Spleen (tissue), 11 donors: ENCODE results near the gene USP15. TPM values are rescaled to one million over a fixed set of nuclear protein-coding genes. Genes with fewer than 3 reads are reported as not detected.

Experiments
- DNase-seq: peaks from one replicate; pipeline ENCODE4 v3.0.0-alpha.2; 2020
- H3K27ac ChIP-seq, 8 donors: fragments of 200-600 bp; sonication (generic) in 7 of 8; 1 replicate in 4 of 8; 2 replicates in 4 of 8; pipeline versions ENCODE4 v1.5.0 to v1.8.0; 2016 to 2021; ENCODE audit warnings: inconsistent platforms in 4 of 8, mild to moderate bottlenecking in 4 of 8, moderate library complexity in 1 of 8
- H3K27me3 ChIP-seq, 7 donors: fragments of 200-600 bp; sonication (generic) in 6 of 7; replicated peaks in 1 of 7; 1 replicate in 4 of 7; 2 replicates in 3 of 7; pipeline versions ENCODE4 v1.5.0 to v1.8.0; 2016 to 2021; ENCODE audit warnings: inconsistent platforms in 3 of 7, mild to moderate bottlenecking in 1 of 7
- H3K36me3 ChIP-seq, 6 donors: fragments of 200-600 bp; sonication (generic) in 5 of 6; 1 replicate in 4 of 6; 2 replicates in 2 of 6; pipeline versions ENCODE4 v1.5.0 to v1.8.0; 2016 to 2021; ENCODE audit warnings: inconsistent platforms in 2 of 6
- H3K4me1 ChIP-seq, 6 donors: fragments of 200-600 bp; sonication (generic) in 5 of 6; 1 replicate in 3 of 6; 2 replicates in 3 of 6; pipeline versions ENCODE4 v1.5.0 to v1.8.0; 2016 to 2021; ENCODE audit warnings: inconsistent platforms in 3 of 6
- H3K4me3 ChIP-seq, 8 donors: fragments of 200-600 bp; sonication (generic) in 7 of 8; 1 replicate in 4 of 8; 2 replicates in 4 of 8; pipeline versions ENCODE4 v1.5.0 to v1.8.0; 2016 to 2021; ENCODE audit warnings: inconsistent platforms in 4 of 8, mild to moderate bottlenecking in 4 of 8, moderate library complexity in 2 of 8
- H3K9me3 ChIP-seq, 8 donors: fragments of 200-600 bp; sonication (generic) in 7 of 8; 1 replicate in 4 of 8; 2 replicates in 4 of 8; pipeline versions ENCODE4 v1.5.0 to v1.8.0; 2016 to 2021; ENCODE audit warnings: inconsistent platforms in 4 of 8
- POLR2A ChIP-seq, 3 donors: fragments of 450-650 bp; IDR thresholded peaks; one replicate each; pipeline ENCODE4 v1.5.1; 2017; ENCODE audit warnings: antibody characterized with exemption in 3 of 3, mild to moderate bottlenecking in 1 of 3
- POLR2AphosphoS5 ChIP-seq, 3 donors: sonication (generic); formaldehyde crosslinking; IDR thresholded peaks; one replicate each; pipeline ENCODE4 v1.5.1; 2017; ENCODE audit warnings: antibody characterized with exemption in 3 of 3
- WGBS, 5 donors: extraction: QIAGEN DNeasy Blood & Tissue Kit in 3 of 5; methylation state at CpG; one replicate each; pipeline versions ENCODE4 v1.1.5 to v1.1.7; 2013 to 2018; 5-methylcytosine and 5-hydroxymethylcytosine counted together
- intact Hi-C: fragments of 100-400 bp; cut with DNase I; formaldehyde crosslinking; loops from one replicate; pipeline ENCODE4 v1.15.0; 2023; ENCODE audit warnings: low total_unique reads
- polyA plus RNA-seq, 3 donors: library from polyadenylated mRNA; stranded (reverse); fragments of 200-250 nt; gene quantifications; one replicate each; pipeline ENCODE4 v1.2.1, GENCODE V29; 2013
- total RNA-seq, 7 donors: library from RNA; depleted of rRNA in 3 of 7; stranded (reverse); fragments of >200 nt in 3 of 7; fragmentation: NEBNext Ultra II Directional in 4 of 7; extraction: Animal tissue kit (Norgen Biotek cat#: 25700) in 4 of 7; gene quantifications; one replicate each; pipeline versions ENCODE4 v1.1.0 to v1.2.1, GENCODE V29; 2016 to 2021
- TF ChIP-seq, protein P1 (sequence below), 11 experiments: fragments of 200-600 bp in 7 of 11; fragments of 450-650 bp in 4 of 11; sonication (generic) in 4 of 11; IDR thresholded peaks in 8 of 11; conservative IDR thresholded peaks in 3 of 11; 1 replicate in 7 of 11; 2 replicates in 4 of 11; pipeline versions ENCODE4 v1.4.0 to v1.8.0; 2016 to 2021; ENCODE audit warnings: antibody characterized with exemption in 11 of 11, inconsistent platforms in 4 of 11, mild to moderate bottlenecking in 1 of 11
- donor health status: healthy with polysubstance abuse.
- donor health status: DM: no; HTN: no; CAD: no; lungs with moderate emphysema.
- donor health status: DM: no; HTN: no; CAD: no.
- donor health status: Bipolar disorder and iron deficiency.
- donor health status: healthy.
- donor health status: DM: no; HTN: no; CAD: no.
- donor health status: DM: yes; HTN: yes; CAD: no.

The USP15 gene
- total and polyA plus RNA-seq, 10 donors, result 65.3 to 288 (median 162) TPM

DNA sequence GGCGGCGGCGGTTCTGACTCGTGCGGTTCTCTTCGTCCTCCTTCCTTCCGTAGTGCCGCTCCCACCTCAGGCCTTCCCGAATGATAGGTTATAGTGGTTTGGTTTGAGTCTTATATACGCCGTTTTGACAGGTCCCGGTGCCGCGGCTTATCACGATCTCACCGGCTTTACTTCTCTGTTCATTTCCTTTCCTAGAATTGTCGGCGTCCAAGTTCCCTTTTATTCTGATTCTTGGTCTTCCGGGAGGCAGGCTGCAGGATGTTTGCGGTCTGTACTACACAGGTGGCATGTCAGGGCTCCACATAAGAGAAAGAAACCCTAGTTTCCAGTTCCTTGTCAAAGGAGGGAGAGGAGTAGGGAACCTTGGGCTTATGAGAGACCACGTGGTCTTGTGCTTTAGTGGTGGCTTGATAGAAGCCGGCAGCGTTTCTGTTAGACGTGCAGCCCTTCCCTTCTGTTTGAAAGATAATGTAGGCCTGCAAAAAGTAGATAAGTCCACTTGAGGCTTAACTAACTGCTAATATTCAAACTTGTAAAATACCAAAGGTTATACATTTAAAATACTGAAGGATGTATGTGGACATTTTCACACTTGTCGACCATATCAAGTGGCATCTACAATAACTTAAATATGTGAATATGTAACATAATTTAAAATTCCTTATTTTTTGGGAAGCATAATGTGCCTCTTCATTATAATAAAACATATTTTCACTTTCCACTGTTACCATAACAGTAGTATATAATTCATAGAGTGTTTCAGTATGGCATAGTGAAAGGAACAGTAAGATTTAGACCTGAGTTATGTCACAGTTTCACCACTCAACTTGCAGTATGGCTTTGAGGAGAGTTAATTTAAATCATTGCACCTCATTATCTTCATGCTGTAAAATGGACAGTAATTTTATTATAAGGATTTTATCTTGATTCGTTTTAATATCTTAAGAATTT is 804 bp downstream of the USP15 start:
- peak overlapping the region; percentile 84 to 99 (median 94) for H3K4me3 ChIP-seq
- H3K36me3 ChIP-seq, result no peaks in the 10 kb centered on the region
- intact Hi-C loops, result no loop called here
- no peaks in the 10 kb centered on the region for H3K9me3 ChIP-seq
- WGBS, 5 donors, result 1 to 2% (median 2%) methylated on average over 23 to 26 of the region's 26 CpGs
- peaks cover 44 to 87% (median 66%) of the 10 kb centered on the region in 6 donors for H3K4me1 ChIP-seq
- DNase-seq, result no peak
- no peak for TF ChIP-seq POLR2A (IDR thresholded peaks at IDR 0.05)
- peak in 1 of 3 donors; percentile 91 for TF ChIP-seq POLR2AphosphoS5 (IDR thresholded peaks at IDR 0.05)
- H3K27me3 ChIP-seq, result no peaks in the 10 kb centered on the region
- H3K27ac ChIP-seq, result peak overlapping the region; percentile 94 to 99 (median 98)

DNA sequence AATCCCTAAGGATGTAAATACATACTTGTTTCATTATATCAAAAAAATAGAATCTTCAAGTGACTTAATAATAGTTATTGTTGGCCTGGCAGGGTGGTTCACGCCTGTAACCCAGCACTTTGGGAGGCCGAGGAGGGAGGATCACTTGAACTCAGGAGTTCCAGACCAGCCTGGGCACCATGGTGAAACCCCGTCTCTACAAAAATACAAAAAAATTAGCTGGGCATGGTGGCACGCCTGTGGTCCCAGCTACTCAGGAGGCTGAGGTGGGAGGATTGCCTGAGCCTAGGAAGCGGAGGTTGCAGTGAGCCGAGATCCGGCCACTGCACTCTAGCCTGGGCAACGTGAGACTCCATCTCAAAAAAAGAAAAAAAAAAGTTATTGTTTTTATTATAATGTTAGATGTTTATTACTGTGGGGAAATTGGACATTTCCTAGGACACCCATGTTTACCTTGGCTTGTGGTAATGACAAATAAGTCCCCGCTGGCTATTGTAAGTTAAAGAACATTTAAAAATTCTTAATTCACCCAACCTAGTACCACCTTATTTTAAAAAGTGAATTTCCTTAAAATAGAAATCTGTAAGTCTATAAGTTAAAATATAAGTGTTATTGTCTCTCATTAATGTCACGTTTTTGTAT is 1.8 kb downstream of the USP15 start:
- H3K4me1 ChIP-seq, result peaks cover 52 to 87% (median 70%) of the 10 kb centered on the region in 6 donors
- intact Hi-C loops, result no loop called here
- no peak for DNase-seq
- no peak for TF ChIP-seq POLR2A (IDR thresholded peaks at IDR 0.05)
- WGBS, 5 donors, result 63 to 72% (median 69%) methylated on average over 10 of the region's 10 CpGs
- peak overlapping the region in 7 of 8 donors; percentile 39 to 99 (median 98) for H3K27ac ChIP-seq
- no peaks in the 10 kb centered on the region for H3K36me3 ChIP-seq
- H3K9me3 ChIP-seq, result no peaks in the 10 kb centered on the region
- no peaks in the 10 kb centered on the region for H3K27me3 ChIP-seq
- H3K4me3 ChIP-seq, result peak overlapping the region in 7 of 8 donors; percentile 88 to 99 (median 94)

DNA sequence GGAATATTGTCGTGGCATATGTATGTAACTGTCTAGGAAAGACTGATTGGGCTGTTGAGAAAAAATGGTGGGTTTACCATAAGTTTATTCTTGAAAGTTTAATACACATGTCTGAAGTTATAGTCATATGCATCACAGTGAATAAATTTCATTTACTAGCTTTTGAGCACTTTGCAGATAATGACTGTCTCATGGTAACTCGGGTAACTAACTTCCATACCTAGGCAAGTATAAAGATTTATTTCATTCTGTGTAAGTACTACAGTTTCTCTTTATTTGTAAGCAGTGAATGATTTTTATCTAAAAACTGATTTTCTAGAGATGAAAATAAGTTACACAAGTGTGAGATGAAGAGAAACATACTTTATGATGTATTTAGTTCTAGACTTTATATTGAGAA is 3.0 kb downstream of the USP15 start:
- peaks cover 64 to 87% (median 79%) of the 10 kb centered on the region in 6 donors for H3K4me1 ChIP-seq
- TF ChIP-seq, protein P1, sequence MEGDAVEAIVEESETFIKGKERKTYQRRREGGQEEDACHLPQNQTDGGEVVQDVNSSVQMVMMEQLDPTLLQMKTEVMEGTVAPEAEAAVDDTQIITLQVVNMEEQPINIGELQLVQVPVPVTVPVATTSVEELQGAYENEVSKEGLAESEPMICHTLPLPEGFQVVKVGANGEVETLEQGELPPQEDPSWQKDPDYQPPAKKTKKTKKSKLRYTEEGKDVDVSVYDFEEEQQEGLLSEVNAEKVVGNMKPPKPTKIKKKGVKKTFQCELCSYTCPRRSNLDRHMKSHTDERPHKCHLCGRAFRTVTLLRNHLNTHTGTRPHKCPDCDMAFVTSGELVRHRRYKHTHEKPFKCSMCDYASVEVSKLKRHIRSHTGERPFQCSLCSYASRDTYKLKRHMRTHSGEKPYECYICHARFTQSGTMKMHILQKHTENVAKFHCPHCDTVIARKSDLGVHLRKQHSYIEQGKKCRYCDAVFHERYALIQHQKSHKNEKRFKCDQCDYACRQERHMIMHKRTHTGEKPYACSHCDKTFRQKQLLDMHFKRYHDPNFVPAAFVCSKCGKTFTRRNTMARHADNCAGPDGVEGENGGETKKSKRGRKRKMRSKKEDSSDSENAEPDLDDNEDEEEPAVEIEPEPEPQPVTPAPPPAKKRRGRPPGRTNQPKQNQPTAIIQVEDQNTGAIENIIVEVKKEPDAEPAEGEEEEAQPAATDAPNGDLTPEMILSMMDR (IDR thresholded peaks at IDR 0.05 in 8 of 11, conservative IDR thresholded peaks at IDR 0.05 in 3 of 11), result no peak
- TF ChIP-seq POLR2AphosphoS5 (IDR thresholded peaks at IDR 0.05) (no peak), POLR2A (IDR thresholded peaks at IDR 0.05) (no peak)
- peak overlapping the region in 6 of 8 donors; percentile 3 to 99 (median 70) for H3K27ac ChIP-seq
- intact Hi-C loops, result no loop called here
- no peaks in the 10 kb centered on the region for H3K27me3 ChIP-seq
- peak overlapping the region in 2 of 8 donors; percentile 96 to 99 for H3K4me3 ChIP-seq
- H3K36me3 ChIP-seq, result no peaks in the 10 kb centered on the region
- H3K9me3 ChIP-seq, result no peaks in the 10 kb centered on the region
- 55 to 64% (median 61%) methylated on average over 2 of the region's 2 CpGs for WGBS, 5 donors
- no peak for DNase-seq

DNA sequence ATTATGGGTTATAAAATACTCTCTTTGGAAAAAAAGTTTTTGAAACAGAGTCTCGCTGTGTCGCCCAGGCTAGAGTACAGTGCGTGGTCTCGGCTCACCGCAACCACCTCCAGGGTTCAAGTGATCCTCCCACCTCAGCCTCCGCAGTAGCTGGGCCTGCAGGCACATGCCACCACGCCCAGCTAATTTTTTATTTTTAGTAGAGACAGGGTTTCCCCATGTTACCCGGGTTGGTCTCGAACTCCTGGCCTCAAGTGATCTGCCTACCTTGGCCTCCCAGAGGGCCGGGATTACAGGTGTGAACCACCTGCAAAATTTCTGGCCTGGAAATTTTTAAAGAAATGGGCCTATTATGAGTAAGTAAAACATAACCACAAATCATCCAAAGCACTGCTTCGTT is 3.8 kb downstream of the USP15 start:
- intact Hi-C loops, result no loop called here
- Histone ChIP-seq H3K4me3 (peak overlapping the region in 4 of 8 donors; percentile 2 to 99 (median 51)), H3K4me1 (peaks cover 58 to 87% (median 80%) of the 10 kb centered on the region in 6 donors), H3K36me3 (no peaks in the 10 kb centered on the region), H3K27ac (peak overlapping the region; percentile 23 to 99 (median 66)), H3K27me3 (no peaks in the 10 kb centered on the region), H3K9me3 (no peaks in the 10 kb centered on the region)
- 63 to 77% (median 71%) methylated on average over 11 of the region's 11 CpGs for WGBS, 5 donors
- TF ChIP-seq POLR2A (IDR thresholded peaks at IDR 0.05), result no peak
- no peak for TF ChIP-seq POLR2AphosphoS5 (IDR thresholded peaks at IDR 0.05)
- TF ChIP-seq, protein P1 (IDR thresholded peaks at IDR 0.05 in 8 of 11, conservative IDR thresholded peaks at IDR 0.05 in 3 of 11), result no peak
- no peak for DNase-seq
